IMR-90 (cell line): ENCODE results near the gene CLPTM1L. TPM values are rescaled to one million over a fixed set of nuclear protein-coding genes. Genes with fewer than 3 reads are reported as not detected.

Source experiments
- ATAC-seq: fragments of 200-7000 bp; cut with Tn5 transposase; 2 replicates; pipeline ENCODE4 v1.9.1; 2020; ENCODE audit warnings: low read depth, mild to moderate bottlenecking, moderate library complexity
- BruUV-seq: library from RNA; stranded (reverse); fragments of 400-500 nt; replicated peaks from 2 replicates; lab custom pipeline; 2021; lab: Mats Ljungman, UMichigan
- CTCF ChIA-PET: fragments of 300-600 bp; formaldehyde crosslinking; extraction: SDS; loops from one replicate; lab custom pipeline; 2021; ENCODE audit warnings: antibody characterized with exemption; lab: Yijun Ruan, JAX
- POLR2A ChIA-PET: fragments of 300-600 bp; sonication (Branson Sonifier 250); formaldehyde crosslinking; loops from one replicate; lab custom pipeline; 2022; ENCODE audit warnings: antibody characterized with exemption; ENCODE audit not compliant: unreplicated experiment; lab: Charles Lee
- DNase-seq: peaks from one replicate; pipeline ENCODE4 v3.0.0; 2013
- H2AFZ ChIP-seq: replicated peaks from 2 replicates; pipeline ENCODE3; 2013; ENCODE audit warnings: low read length, mild to moderate bottlenecking; ENCODE audit not compliant: poor library complexity
- H2AK5ac ChIP-seq: 2 replicates; pipeline ENCODE4 v1.6.1; 2013; ENCODE audit warnings: low read depth, low read length, inconsistent platforms
- H2AK9ac ChIP-seq: replicated peaks from 2 replicates; pipeline ENCODE3; 2013; ENCODE audit warnings: mild to moderate bottlenecking, low read depth, low read length, moderate library complexity; ENCODE audit not compliant: poor library complexity
- H2BK120ac ChIP-seq: 2 replicates; pipeline ENCODE4 v1.6.1; 2013; ENCODE audit warnings: low read depth, low read length, inconsistent platforms
- H2BK15ac ChIP-seq: 3 replicates; pipeline ENCODE4 v1.6.1; 2013; ENCODE audit warnings: low read depth, low read length, inconsistent platforms
- H2BK20ac ChIP-seq: 2 replicates; pipeline ENCODE4 v1.6.1; 2013; ENCODE audit warnings: low read depth, mild to moderate bottlenecking, inconsistent platforms, low read length, moderate library complexity
- H2BK5ac ChIP-seq: 2 replicates; pipeline ENCODE4 v1.6.1; 2013; ENCODE audit warnings: mild to moderate bottlenecking, low read depth, low read length, inconsistent platforms; ENCODE audit not compliant: poor library complexity, severe bottlenecking
- H3K14ac ChIP-seq: replicated peaks from 2 replicates; pipeline ENCODE4 v1.6.1; 2013; ENCODE audit warnings: low read depth, low read length, inconsistent platforms
- H3K18ac ChIP-seq: 2 replicates; pipeline ENCODE4 v1.6.1; 2013; ENCODE audit warnings: low read depth, low read length, control low read depth
- H3K23ac ChIP-seq: 2 replicates; pipeline ENCODE4 v1.6.1; 2013; ENCODE audit warnings: low read depth, low read length, inconsistent platforms
- H3K27ac ChIP-seq: 2 replicates; pipeline ENCODE4 v1.5.1; 2013; ENCODE audit warnings: mild to moderate bottlenecking, control low read depth, low read length; ENCODE audit not compliant: insufficient read depth
- H3K27me3 ChIP-seq: 2 replicates; pipeline ENCODE4 v1.6.1; 2013; ENCODE audit warnings: low read length; ENCODE audit not compliant: control insufficient read depth, insufficient read depth
- H3K36me3 ChIP-seq: 2 replicates; pipeline ENCODE4 v1.6.1; 2013; ENCODE audit warnings: low read length, mixed read lengths; ENCODE audit not compliant: control insufficient read depth, insufficient read depth
- H3K4ac ChIP-seq: 2 replicates; pipeline ENCODE4 v1.6.1; 2013; ENCODE audit warnings: low read depth, low read length, inconsistent platforms
- H3K4me1 ChIP-seq: 2 replicates; pipeline ENCODE4 v1.6.1; 2013; ENCODE audit warnings: low read length, mixed read lengths; ENCODE audit not compliant: control insufficient read depth, insufficient read depth
- H3K4me2 ChIP-seq: 2 replicates; pipeline ENCODE4 v1.6.1; 2013; ENCODE audit warnings: low read depth, mild to moderate bottlenecking, control low read depth, low read length, moderate library complexity
- H3K4me3 ChIP-seq: 2 replicates; pipeline ENCODE4 v1.5.1; 2013; ENCODE audit warnings: low read depth, mild to moderate bottlenecking, control low read depth, low read length, moderate library complexity; ENCODE audit not compliant: insufficient read depth
- H3K56ac ChIP-seq: 2 replicates; pipeline ENCODE4 v1.6.1; 2013; ENCODE audit warnings: low read length, inconsistent platforms; ENCODE audit not compliant: insufficient read depth; ENCODE audit errors: extremely low read depth
- H3K79me1 ChIP-seq, 2 experiments: 2 replicates each; pipeline ENCODE4 v1.6.1; 2013; ENCODE audit warnings: low read length in 2 of 2, inconsistent platforms in 1 of 2, low read depth in 1 of 2
- H3K9ac ChIP-seq: 2 replicates; pipeline ENCODE4 v1.6.1; 2013; ENCODE audit warnings: low read depth, low read length, control low read depth
- H3K9me1 ChIP-seq: 2 replicates; pipeline ENCODE4 v1.6.1; 2013; ENCODE audit warnings: low read length, inconsistent platforms; ENCODE audit not compliant: insufficient read depth
- H3K9me3 ChIP-seq: 2 replicates; pipeline ENCODE4 v1.6.1; 2013; ENCODE audit warnings: low read length; ENCODE audit not compliant: control insufficient read depth, insufficient read depth
- H4K20me1 ChIP-seq: 2 replicates; pipeline ENCODE4 v1.6.1; 2013; ENCODE audit warnings: low read length, inconsistent platforms; ENCODE audit not compliant: insufficient read depth
- H4K5ac ChIP-seq: 2 replicates; pipeline ENCODE4 v1.6.1; 2013; ENCODE audit warnings: mild to moderate bottlenecking, low read depth, low read length, control low read depth
- H4K8ac ChIP-seq, 2 experiments: 2 replicates each; pipeline ENCODE4 v1.6.1; 2013; ENCODE audit warnings: low read depth in 2 of 2, low read length in 2 of 2, control low read depth in 1 of 2, inconsistent platforms in 1 of 2
- H4K91ac ChIP-seq: 2 replicates; pipeline ENCODE4 v1.6.1; 2013; ENCODE audit warnings: low read depth, low read length, inconsistent platforms; ENCODE audit not compliant: insufficient read depth
- RFX5 ChIP-seq: IDR thresholded peaks from 2 replicates; pipeline ENCODE4 v1.8.0; 2012; ENCODE audit warnings: low read depth, mild to moderate bottlenecking, low read length, moderate library complexity
- WGBS, 2 experiments: methylation state at CpG; one replicate each; pipeline versions ENCODE4 v1.1.5 to v1.1.7; 2013; ENCODE audit warnings: missing lambda C conversion rate in 2 of 2; ENCODE audit not compliant: insufficient read length in 1 of 2; ENCODE audit errors: extremely low coverage in 2 of 2; 5-methylcytosine and 5-hydroxymethylcytosine counted together
- dilution Hi-C: fragments of 300-500 bp; cut with HindIII; formaldehyde crosslinking; loops from one replicate; pipeline ENCODE4 v1.14.3; 2018; ENCODE audit warnings: low sequenced_read_pairs; ENCODE audit not compliant: unreplicated experiment
- in situ Hi-C: fragments of 300-500 bp; cut with MboI; formaldehyde crosslinking; loops from 3 replicates; pipeline ENCODE4 v1.14.3; 2019; ENCODE audit warnings: low sequenced_read_pairs, inconsistent platforms, mixed read lengths
- intact Hi-C: fragments of 100-400 bp; cut with micrococcal nuclease; formaldehyde crosslinking; loops from 2 replicates; pipeline ENCODE4 v1.10.0; 2022
- polyA plus RNA-seq, 3 experiments: library from polyadenylated mRNA; depleted of rRNA; stranded (reverse); fragments of >200 nt; gene quantifications; 2 replicates each; pipeline ENCODE4 v1.2.3, GENCODE V29; 2012; ENCODE audit warnings: low replicate concordance in 1 of 3
- total RNA-seq: library from RNA; depleted of rRNA; stranded (reverse); fragments of >200 nt; gene quantifications from 2 replicates; pipeline ENCODE4 v1.2.3, GENCODE V29; 2012

The CLPTM1L gene
- total and polyA plus RNA-seq, 2 of the 4 experiments (the other 2 are of a cell fraction) = 114 to 137 TPM

DNA sequence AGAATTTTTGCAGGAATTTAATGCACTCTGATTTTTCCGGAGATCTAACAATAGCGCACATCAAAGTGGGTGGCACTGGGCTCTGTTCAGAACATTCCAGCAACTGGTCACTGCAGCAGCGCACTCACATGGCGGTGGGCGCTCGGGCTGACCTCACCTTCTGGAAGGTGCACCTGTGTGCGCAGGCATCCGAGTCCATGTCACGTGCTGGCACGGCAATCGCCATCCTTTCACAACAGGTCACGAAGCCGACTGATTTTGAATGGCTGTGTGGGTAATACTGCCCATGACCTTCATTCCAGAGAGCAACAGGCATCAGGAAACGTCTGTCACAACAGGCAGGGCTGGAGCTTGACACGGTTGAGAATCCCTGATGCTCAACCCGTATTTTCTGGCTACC is 18.7 kb upstream of the CLPTM1L start:
- no peaks in the 10 kb centered on the region for H4K20me1 ChIP-seq
- CTCF ChIA-PET = no interaction called here

More for the DNA sequence above, 18.7 kb upstream of the CLPTM1L start:
- no peak overlapping the region for H3K27ac ChIP-seq
- no peak overlapping the region for H2AK5ac ChIP-seq
- 88% methylated on average over 8 of the region's 16 CpGs; no CpG with 5 or more reads in 1 of the 2 experiments for WGBS, 2 experiments
- H2AFZ ChIP-seq = no peak overlapping the region
- no peak overlapping the region for H2BK5ac ChIP-seq
- POLR2A ChIA-PET = no interaction called here
- no peaks in the 10 kb centered on the region for H3K9me1 ChIP-seq
- ATAC-seq (no peak), DNase-seq (no peak)
- H3K4me2 ChIP-seq = no peak overlapping the region
- in situ Hi-C loops (loop anchor here (25.0 kb wide), 1 partner anchor 274 kb away; no protein-coding TSS in a partner anchor), intact Hi-C loops (no loop called here), dilution Hi-C loops (no loop called here)
- no peak overlapping the region for H2AK9ac ChIP-seq
- BruUV-seq = no TSS peak
- no peak overlapping the region for H2BK120ac ChIP-seq
- no peak overlapping the region for H2BK15ac ChIP-seq
- H3K4me1 ChIP-seq = no peaks in the 10 kb centered on the region
- no peak overlapping the region for H3K23ac ChIP-seq
- no peak overlapping the region for H3K18ac ChIP-seq
- no peak overlapping the region for H2BK20ac ChIP-seq
- H3K4ac ChIP-seq = no peak overlapping the region
- no peak overlapping the region for H3K56ac ChIP-seq
- peaks cover 40% of the 10 kb centered on the region for H3K27me3 ChIP-seq
- no peak overlapping the region for H4K8ac ChIP-seq
- H3K4me3 ChIP-seq = no peak overlapping the region
- H3K79me1 ChIP-seq = no peaks in the 10 kb centered on the region
- H4K91ac ChIP-seq = no peak overlapping the region
- H3K9me3 ChIP-seq = no peaks in the 10 kb centered on the region
- H3K14ac ChIP-seq = no peak overlapping the region
- H3K9ac ChIP-seq = no peak overlapping the region
- TF ChIP-seq RFX5 = no peak
- H4K5ac ChIP-seq = no peak overlapping the region
- no peaks in the 10 kb centered on the region for H3K36me3 ChIP-seq
